Coronary artery (tissue), 2 donors: ENCODE data around the gene FGF21.

ENCODE experiments used
- DNase-seq: peaks from one replicate; pipeline ENCODE4 v3.0.0-alpha.2; 2017; ENCODE audit warnings: low spot score
- H3K27ac ChIP-seq, 2 donors: fragments of 200-600 bp; sonication (generic); one replicate each; pipeline ENCODE4 v1.5.1; 2016 to 2019
- H3K4me3 ChIP-seq: fragments of 200-600 bp; sonication (generic); 2 replicates; pipeline ENCODE4 v1.5.1; 2016; ENCODE audit warnings: mild to moderate bottlenecking, moderate library complexity
- CTCF ChIP-seq: fragments of 200-600 bp; sonication (generic); IDR thresholded peaks from one replicate; pipeline ENCODE4 v1.5.1; 2019; ENCODE audit warnings: antibody characterized with exemption

Gene FGF21

GRCh38 chr19:48749571-48750198, 5.6 kb upstream of the FGF21 start:
- DNase-seq, result no peak
- no peak for TF ChIP-seq CTCF
- Histone ChIP-seq H3K4me3 (no peak overlapping the region), H3K27ac (no peak overlapping the region)

GRCh38 chr19:48750351-48750750, 5.0 kb upstream of the FGF21 start:
- no peak for TF ChIP-seq CTCF
- DNase-seq, result no peak
- no peak overlapping the region for H3K27ac ChIP-seq
- H3K4me3 ChIP-seq, result no peak overlapping the region

GRCh38 chr19:48750771-48751504, 4.4 kb upstream of the FGF21 start:
- Histone ChIP-seq H3K4me3 (no peak overlapping the region), H3K27ac (no peak overlapping the region)
- no peak for TF ChIP-seq CTCF
- no peak for DNase-seq

- no peak for DNase-seq
- H3K27ac ChIP-seq, result no peak overlapping the region
- no peak for TF ChIP-seq CTCF
- peak overlapping the region; percentile 66 for H3K4me3 ChIP-seq
These were observed 3.4 kb upstream of the FGF21 start for GRCh38 chr19:48751845-48752495.

GRCh38 chr19:48752496-48753365, 2.6 kb upstream of the FGF21 start, which contains the start of gene FUT1:
FUT1 (minus strand) TSS chr19:48752641; CDS start chr19:48751281, 1,360 bp downstream.
- no peak for TF ChIP-seq CTCF
- Histone ChIP-seq H3K27ac (peak within 1 kb of the TSS in 1 of 2 donors; percentile 16), H3K4me3 (peak within 1 kb of the TSS; percentile 66)
- no peak for DNase-seq

- no peak for TF ChIP-seq CTCF
- no peak for DNase-seq
- Histone ChIP-seq H3K27ac (no peak overlapping the region), H3K4me3 (no peak overlapping the region)
These were observed 463 bp downstream of the FGF21 start for GRCh38 chr19:48755787-48756186.
